Stimulated activated naive B cell treated with anti-CD40 and anti-IgM and Interleukin-4, amounts not matched to agents 10 μg/mL and 1 μg/mL and 100 μg/mL, for 72 hours (primary cell): Measurements from ENCODE around the gene LY6G6D.

Experiments
- ATAC-seq, 2 donors: fragments of 150-1000 bp; cut with Tn5 transposase; replicated peaks; 2 replicates each; pipeline ENCODE4 v1.10.0; 2021; ENCODE audit warnings: moderate library complexity in 1 of 2
- DNase-seq: peaks from one replicate; pipeline ENCODE4 v3.0.0; 2021
- H3K27ac Mint-ChIP-seq: one replicate; pipeline ENCODE4 v1.8.0; 2022; ENCODE audit warnings: mild to moderate bottlenecking, mixed read lengths
- H3K27me3 Mint-ChIP-seq, 2 donors: one replicate each; pipeline ENCODE4 v1.8.0; 2022; ENCODE audit warnings: mixed read lengths in 2 of 2
- H3K36me3 Mint-ChIP-seq, 2 donors: one replicate each; pipeline ENCODE4 v1.8.0; 2022; ENCODE audit warnings: mixed read lengths in 2 of 2, mild to moderate bottlenecking in 1 of 2
- H3K4me1 Mint-ChIP-seq, 2 donors: one replicate each; pipeline ENCODE4 v1.8.0; 2022; ENCODE audit warnings: mixed read lengths in 2 of 2, mild to moderate bottlenecking in 1 of 2
- H3K4me3 Mint-ChIP-seq, 2 donors: one replicate each; pipeline ENCODE4 v1.8.0; 2022; ENCODE audit warnings: mild to moderate bottlenecking in 2 of 2, mixed read lengths in 2 of 2, moderate library complexity in 1 of 2
- H3K9me3 Mint-ChIP-seq, 2 donors: one replicate each; pipeline ENCODE4 v1.8.0; 2022; ENCODE audit warnings: mixed read lengths in 2 of 2, mild to moderate bottlenecking in 1 of 2

LY6G6D gene

DNA sequence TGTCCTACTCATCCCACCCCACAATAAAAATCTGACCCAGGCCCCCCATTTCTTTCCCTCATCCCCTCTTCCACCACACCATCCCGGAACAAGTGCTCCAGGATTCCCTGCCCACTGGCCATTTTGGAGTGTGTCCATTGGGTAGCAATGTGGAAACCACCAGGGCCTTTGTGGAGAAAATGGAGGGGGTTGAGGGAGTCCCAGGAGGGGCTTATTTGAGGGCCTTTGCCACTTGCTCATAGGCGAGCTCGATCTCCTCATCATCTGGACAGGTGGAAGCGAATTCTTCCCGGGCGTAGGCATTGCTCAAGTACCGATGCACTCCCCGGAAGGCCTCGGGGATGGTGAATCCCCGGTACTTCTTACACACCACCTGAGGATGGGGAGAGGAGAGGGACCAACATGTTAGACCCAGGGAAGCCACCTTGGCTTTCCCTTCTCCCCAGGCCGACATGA is 15.5 kb downstream of the LY6G6D start:
- H3K4me1 Mint-ChIP-seq: peaks cover 61 to 79% of the 10 kb centered on the region in 2 donors
- ATAC-seq: no peak
- H3K4me3 Mint-ChIP-seq: peak overlapping the region; percentile 95 to 97
- no peaks in the 10 kb centered on the region for H3K27me3 Mint-ChIP-seq
- H3K9me3 Mint-ChIP-seq: no peaks in the 10 kb centered on the region
- H3K36me3 Mint-ChIP-seq: peaks cover 52 to 73% of the 10 kb centered on the region in 2 donors
- H3K27ac Mint-ChIP-seq: peak overlapping the region; percentile 96
- no peak for DNase-seq

GRCh38 chr6:31732029-31732428 is 16.9 kb downstream of the LY6G6D start:
- no peak for DNase-seq
- Mint-ChIP-seq H3K36me3 (peaks cover 45 to 64% of the 10 kb centered on the region in 2 donors), H3K4me1 (peaks cover 52 to 71% of the 10 kb centered on the region in 2 donors), H3K27ac (no peak overlapping the region), H3K4me3 (no peak overlapping the region), H3K27me3 (no peaks in the 10 kb centered on the region), H3K9me3 (no peaks in the 10 kb centered on the region)
- ATAC-seq: no peak

GRCh38 chr6:31733734-31734133 is 18.6 kb downstream of the LY6G6D start:
- H3K36me3 Mint-ChIP-seq: peaks cover 33 to 54% of the 10 kb centered on the region in 2 donors
- H3K4me3 Mint-ChIP-seq: peak overlapping the region; percentile 54 to 94
- ATAC-seq (no peak), DNase-seq (no peak)
- no peak overlapping the region for H3K27ac Mint-ChIP-seq
- H3K27me3 Mint-ChIP-seq: no peaks in the 10 kb centered on the region
- H3K9me3 Mint-ChIP-seq: no peaks in the 10 kb centered on the region
- H3K4me1 Mint-ChIP-seq: peaks cover 51 to 71% of the 10 kb centered on the region in 2 donors

DNA sequence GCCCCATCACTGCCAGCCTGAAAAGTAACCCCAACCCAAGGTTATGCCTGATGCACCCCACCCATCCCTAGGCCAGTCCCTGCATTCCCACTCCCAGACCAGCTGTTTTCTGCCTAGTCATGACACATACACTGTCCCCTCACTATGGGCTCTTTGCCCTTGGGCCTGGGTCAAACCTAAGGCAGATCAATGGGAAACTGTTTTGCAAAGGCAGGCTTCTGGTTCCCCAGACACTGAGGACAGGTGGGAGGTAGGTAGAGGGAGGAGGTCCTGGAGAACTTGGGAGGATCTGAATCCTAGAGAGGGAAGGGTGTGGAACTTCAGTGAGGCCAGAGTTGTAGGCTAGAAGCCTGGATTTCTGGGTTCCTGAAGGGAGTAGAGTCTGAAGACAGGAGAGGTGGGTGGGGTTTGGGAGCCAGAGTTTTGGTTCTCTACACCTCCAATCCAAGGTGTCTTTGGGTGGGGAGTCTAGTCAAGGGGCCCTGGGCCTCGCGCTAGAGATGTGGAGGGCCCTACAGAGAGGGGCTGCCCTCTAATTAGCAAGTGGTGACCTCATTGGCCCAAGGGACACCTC is 19.2 kb downstream of the LY6G6D start:
- H3K4me3 Mint-ChIP-seq: peak overlapping the region; percentile 94 to 98
- peaks cover 50 to 71% of the 10 kb centered on the region in 2 donors for H3K4me1 Mint-ChIP-seq
- no peaks in the 10 kb centered on the region for H3K9me3 Mint-ChIP-seq
- no peaks in the 10 kb centered on the region for H3K27me3 Mint-ChIP-seq
- H3K27ac Mint-ChIP-seq: peak overlapping the region; percentile 93
- no peak for DNase-seq
- H3K36me3 Mint-ChIP-seq: peaks cover 31 to 48% of the 10 kb centered on the region in 2 donors
- ATAC-seq: no peak

DNA sequence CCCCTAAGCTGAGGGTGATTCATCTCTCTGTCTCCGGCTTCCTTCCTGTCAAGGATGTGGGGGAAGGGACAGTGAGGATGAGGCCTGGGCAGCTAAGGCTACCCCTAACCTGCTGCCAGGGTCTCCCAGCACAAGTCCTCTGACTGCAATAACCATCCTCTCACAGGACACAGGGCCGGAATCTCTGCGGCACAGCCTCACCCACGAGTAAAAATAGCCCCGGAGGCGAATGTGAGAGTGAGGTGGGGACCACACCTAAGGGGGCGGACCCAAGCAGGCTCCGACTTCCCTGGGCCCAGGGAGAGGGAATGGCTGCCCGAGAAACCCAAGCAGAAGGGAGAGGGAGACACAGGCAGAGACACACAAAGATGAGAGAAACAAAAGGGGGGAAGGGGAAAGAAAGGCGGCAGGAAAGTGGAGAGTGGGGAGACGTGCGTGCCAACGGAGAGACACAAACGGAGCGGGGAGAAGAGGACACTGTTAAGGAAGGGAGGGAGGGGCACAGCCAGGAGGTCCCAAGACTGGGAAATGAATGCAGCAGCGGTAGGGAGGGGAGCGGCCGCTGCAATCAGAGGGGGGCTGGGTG is 19.8 kb downstream of the LY6G6D start:
- Mint-ChIP-seq H3K4me3 (peak overlapping the region; percentile 94 to 98), H3K27ac (peak overlapping the region; percentile 93), H3K4me1 (peaks cover 48 to 72% of the 10 kb centered on the region in 2 donors), H3K36me3 (peaks cover 33 to 47% of the 10 kb centered on the region in 2 donors), H3K27me3 (no peaks in the 10 kb centered on the region), H3K9me3 (no peaks in the 10 kb centered on the region)
- DNase-seq: peak; percentile 50
- peak; percentile 17 to 24 for ATAC-seq

GRCh38 chr6:31736021-31736767 is 21.0 kb downstream of the LY6G6D start, which contains the start of gene CLIC1:
CLIC1 (minus strand) TSS chr6:31736530; CDS start chr6:31736300, 230 bp downstream.
- ATAC-seq (peak; percentile 46 to 48), DNase-seq (peak; percentile 77)
- Mint-ChIP-seq H3K36me3 (peaks cover 23 to 35% of the 10 kb centered on the region in 2 donors), H3K27ac (peak within 1 kb of the TSS; percentile 93), H3K9me3 (no peaks in the 10 kb centered on the region), H3K4me1 (peaks cover 42 to 71% of the 10 kb centered on the region in 2 donors), H3K27me3 (no peaks in the 10 kb centered on the region), H3K4me3 (peak within 1 kb of the TSS; percentile 94 to 98)

DNA sequence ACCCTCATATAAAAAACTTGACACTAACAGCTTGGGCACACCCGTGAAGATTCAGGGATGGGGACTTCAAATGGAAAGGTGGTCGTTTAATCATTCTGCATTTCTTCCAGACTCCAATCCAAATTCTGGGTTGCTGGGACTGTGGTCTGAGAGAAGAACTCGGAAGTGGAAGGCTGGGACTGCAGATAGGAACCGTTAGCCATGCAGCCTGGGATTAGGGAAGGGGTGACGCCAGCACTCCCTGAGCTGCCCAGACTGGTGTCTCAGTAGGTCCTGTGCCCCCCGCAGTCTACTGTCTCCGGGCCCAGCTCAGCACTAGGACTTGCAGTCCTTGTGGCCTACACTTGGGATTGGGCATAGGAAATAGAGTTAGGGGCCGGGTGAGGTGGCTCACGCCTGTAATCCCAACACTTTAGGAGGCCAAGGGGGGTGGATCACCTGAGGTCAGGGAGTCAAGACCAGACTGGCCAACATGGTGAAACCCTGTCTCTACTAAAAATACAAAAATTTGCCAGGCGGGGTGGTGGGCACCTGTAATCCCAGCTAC is 21.7 kb downstream of the LY6G6D start:
- Mint-ChIP-seq H3K4me3 (peak overlapping the region; percentile 94 to 98), H3K4me1 (peaks cover 42 to 72% of the 10 kb centered on the region in 2 donors), H3K36me3 (peaks cover 29 to 37% of the 10 kb centered on the region in 2 donors), H3K27ac (peak overlapping the region; percentile 93), H3K27me3 (no peaks in the 10 kb centered on the region), H3K9me3 (no peaks in the 10 kb centered on the region)
- ATAC-seq (no peak), DNase-seq (no peak)

- Mint-ChIP-seq H3K4me3 (peak overlapping the region; percentile 94 to 98), H3K36me3 (peaks cover 30 to 39% of the 10 kb centered on the region in 2 donors), H3K9me3 (no peaks in the 10 kb centered on the region), H3K27me3 (no peaks in the 10 kb centered on the region), H3K4me1 (peaks cover 42 to 67% of the 10 kb centered on the region in 2 donors), H3K27ac (peak overlapping the region; percentile 93)
- DNase-seq: no peak
- no peak for ATAC-seq
These were observed 22.3 kb downstream of the LY6G6D start for GRCh38 chr6:31737315-31737990.

- Mint-ChIP-seq H3K27me3 (no peaks in the 10 kb centered on the region), H3K4me3 (peak overlapping the region; percentile 94 to 98), H3K9me3 (no peaks in the 10 kb centered on the region), H3K27ac (peak overlapping the region; percentile 93), H3K4me1 (peaks cover 39 to 64% of the 10 kb centered on the region in 2 donors), H3K36me3 (peaks cover 30 to 43% of the 10 kb centered on the region in 2 donors)
- peak; percentile 47 for DNase-seq
- peak; percentile 14 to 26 for ATAC-seq
These were observed 23.1 kb downstream of the LY6G6D start for GRCh38 chr6:31737991-31738979.

GRCh38 chr6:31739639-31740396 is 24.7 kb downstream of the LY6G6D start, which contains the start of gene MSH5:
MSH5 (plus strand) TSS chr6:31740005; CDS start chr6:31740467, 462 bp downstream.
- H3K27me3 Mint-ChIP-seq: no peaks in the 10 kb centered on the region
- peak within 1 kb of the TSS; percentile 95 for H3K27ac Mint-ChIP-seq
- ATAC-seq (peak; percentile 85 to 88), DNase-seq (peak; percentile 97)
- no peaks in the 10 kb centered on the region for H3K9me3 Mint-ChIP-seq
- H3K36me3 Mint-ChIP-seq: peaks cover 29 to 41% of the 10 kb centered on the region in 2 donors
- peaks cover 29 to 51% of the 10 kb centered on the region in 2 donors for H3K4me1 Mint-ChIP-seq
- peak within 1 kb of the TSS; percentile 93 to 98 for H3K4me3 Mint-ChIP-seq

GRCh38 chr6:31740397-31741223 is 25.5 kb downstream of the LY6G6D start:
- peaks cover 27 to 51% of the 10 kb centered on the region in 2 donors for H3K4me1 Mint-ChIP-seq
- peak overlapping the region; percentile 95 for H3K27ac Mint-ChIP-seq
- H3K27me3 Mint-ChIP-seq: no peaks in the 10 kb centered on the region
- no peaks in the 10 kb centered on the region for H3K9me3 Mint-ChIP-seq
- H3K4me3 Mint-ChIP-seq: peak overlapping the region; percentile 93 to 98
- ATAC-seq (peak; percentile 2 to 3), DNase-seq (no peak)
- peaks cover 27 to 40% of the 10 kb centered on the region in 2 donors for H3K36me3 Mint-ChIP-seq
